ENCODE measurements around the gene EDNRA. TPM values are rescaled to one million over a fixed set of nuclear protein-coding genes. Genes with fewer than 3 reads are reported as not detected.
"Not testable (repeated sequence)": the region's sequence is repeated elsewhere in the genome, so short reads cannot be mapped to it uniquely, and the experiment has no call there.

The EDNRA gene
- 0.31 and 0.57 TPM in 2 replicates for total RNA-seq (2014; rRNA removed; shearing (Covaris generic))

- DNase-seq (ENCODE audit: low spot score): peak; percentile 10
Observed at GRCh38 chr4:147480891-147481576, at the start of gene EDNRA. Gene EDNRA (plus strand): TSS chr4:147481097. CDS start chr4:147485682, 4,585 bp downstream.

- not testable (repeated sequence) for DNase-seq (ENCODE audit: low spot score)
Observed at GRCh38 chr4:147434370-147434769, 46.5 kb upstream of the EDNRA start.

DNA sequence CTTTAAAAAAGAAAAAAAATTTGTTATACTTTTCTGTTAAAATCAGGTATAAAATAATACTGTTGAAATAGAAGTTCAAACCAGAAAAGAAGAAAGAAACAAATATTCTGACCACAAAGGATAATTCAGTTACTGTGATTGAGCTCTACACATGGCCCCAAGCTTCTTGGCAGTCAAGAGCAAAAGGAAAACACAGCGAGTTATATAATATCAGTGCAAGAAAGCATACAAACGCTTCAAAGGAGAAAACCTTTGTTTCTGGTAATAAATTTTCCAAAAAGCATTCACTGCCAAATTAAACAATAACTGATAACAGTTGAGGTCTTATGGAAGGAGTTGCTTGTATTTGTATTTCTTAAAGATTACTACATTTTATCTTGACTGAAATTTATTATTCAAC is 40.5 kb upstream of the EDNRA start:
- no peak for DNase-seq (ENCODE audit: low spot score)

DNA sequence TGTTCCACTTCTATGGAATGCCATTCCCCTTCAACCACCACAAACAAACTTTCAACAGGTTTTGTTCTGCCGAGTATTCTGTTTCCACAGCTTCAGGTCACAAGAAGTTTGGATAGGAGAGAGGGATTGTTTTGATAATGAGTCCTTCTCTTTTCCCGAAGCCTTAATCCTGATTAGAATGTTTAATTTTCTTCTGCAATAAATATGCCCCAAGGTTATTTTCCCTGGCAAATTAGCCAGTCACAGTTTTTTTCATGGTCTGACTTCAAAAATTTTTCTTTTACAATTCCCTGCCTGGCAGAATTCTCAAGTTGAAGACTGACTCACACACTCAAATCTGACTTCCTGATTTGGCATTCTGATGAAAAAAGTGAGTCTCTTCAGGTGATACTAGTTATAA is 33.1 kb upstream of the EDNRA start:
- DNase-seq (ENCODE audit: low spot score): no peak

DNA sequence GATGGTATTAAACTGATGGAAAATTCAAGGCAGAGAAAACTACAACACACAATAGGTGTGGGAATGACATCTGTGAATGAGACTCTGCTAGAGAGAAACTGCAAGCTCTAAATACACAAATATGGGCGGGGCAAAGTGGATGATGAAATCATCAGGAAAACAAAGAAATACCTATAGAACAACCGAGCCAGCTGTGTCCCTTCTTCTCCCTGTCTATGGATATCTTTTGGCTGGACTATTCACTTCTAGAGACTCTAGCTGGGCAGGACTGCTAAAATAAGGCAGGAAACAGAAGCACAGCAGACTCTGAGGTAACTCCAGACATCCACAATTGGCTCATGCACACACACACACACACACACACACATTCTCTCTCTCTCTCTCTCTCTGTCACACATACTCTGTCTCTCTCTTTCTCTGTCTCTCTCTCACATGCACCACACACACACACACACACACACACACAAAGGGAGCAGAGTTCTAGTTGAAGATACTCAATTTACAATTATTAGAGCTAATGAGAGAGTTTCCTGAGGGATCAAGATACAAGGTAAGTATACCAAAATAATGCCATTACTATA is 27.2 kb upstream of the EDNRA start:
- peak; percentile 15 for DNase-seq (ENCODE audit: low spot score)

DNA sequence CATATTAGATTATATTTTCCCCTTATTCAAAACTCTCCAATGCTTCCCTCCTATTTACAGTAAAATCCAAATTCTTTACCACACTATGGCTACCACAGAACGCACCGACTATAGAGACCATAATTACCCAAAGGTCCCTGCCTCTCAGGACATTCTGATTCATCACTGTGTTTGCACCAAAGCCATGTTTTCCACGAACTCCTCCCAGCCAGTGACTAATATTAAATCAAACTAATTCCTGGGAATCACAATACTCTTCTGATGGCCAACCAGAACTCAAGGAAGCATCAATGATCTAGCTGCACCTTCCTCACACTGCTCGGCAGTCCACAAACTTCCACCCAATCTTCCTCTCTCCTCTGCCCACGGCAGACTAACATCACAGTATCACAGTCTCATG is 24.2 kb upstream of the EDNRA start:
- DNase-seq (ENCODE audit: low spot score): no peak

- peak; percentile 25 for DNase-seq (ENCODE audit: low spot score)
Observed at GRCh38 chr4:147461161-147461560, 19.7 kb upstream of the EDNRA start.

DNA sequence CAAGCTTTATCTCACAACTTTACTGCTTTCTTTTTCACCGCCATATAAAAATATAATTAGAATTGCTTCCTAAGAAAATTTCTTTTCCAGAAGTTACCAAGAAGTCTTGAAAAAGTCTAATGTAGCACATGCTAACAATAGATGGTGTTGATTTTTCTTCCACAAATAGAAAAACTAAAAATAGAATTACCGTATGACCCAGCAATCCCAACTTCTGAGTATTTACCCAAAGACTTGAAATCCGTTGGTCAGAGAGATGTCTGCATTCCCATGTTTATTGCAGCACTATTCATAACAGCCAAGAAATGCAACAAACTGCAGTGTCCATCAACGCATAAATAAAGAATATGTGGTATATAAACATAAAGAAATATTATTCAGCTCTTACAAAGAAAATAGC is 17.8 kb upstream of the EDNRA start:
- DNase-seq (ENCODE audit: low spot score): no peak

DNA sequence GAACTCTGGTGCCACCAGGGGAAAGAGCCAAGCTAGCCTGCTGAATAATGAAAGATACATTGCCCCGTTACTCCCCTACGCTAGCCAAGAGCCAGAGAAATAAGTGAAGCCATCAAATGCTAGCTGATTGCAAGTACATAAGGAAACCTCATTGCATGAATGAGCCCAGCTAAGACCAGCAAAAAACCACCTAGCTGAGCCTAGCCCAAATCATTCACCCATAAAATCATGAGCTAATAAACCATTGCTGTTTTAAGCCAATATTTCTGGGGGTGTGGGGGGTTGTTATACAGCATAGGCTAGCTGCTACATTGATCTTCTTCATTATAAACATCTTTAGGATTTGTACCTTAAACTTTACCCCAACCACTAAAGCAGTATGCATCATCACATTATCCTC is 15.4 kb upstream of the EDNRA start:
- DNase-seq (ENCODE audit: low spot score): no peak

DNA sequence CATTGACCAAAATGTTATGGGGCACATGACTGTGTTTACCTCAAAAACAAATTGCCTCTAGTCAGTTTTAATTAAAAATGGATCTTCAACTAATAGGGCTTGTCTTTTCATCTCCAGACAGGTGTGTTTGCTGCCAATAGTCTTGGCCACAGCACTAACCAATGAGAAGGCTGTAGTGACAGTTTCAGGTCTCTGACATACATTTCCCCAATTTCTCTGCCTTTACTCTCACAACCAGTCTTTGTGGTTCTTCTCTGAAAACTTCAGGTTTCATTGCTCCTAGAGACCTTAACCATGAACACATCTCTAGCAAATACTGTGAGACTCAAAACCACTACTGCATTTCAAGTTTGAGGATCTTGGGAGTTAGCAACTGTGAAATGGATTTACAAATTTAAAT is 3.5 kb upstream of the EDNRA start:
- DNase-seq (ENCODE audit: low spot score): no peak

GRCh38 chr4:147479376-147479775 is 1.5 kb upstream of the EDNRA start:
- DNase-seq (ENCODE audit: low spot score): no peak

GRCh38 chr4:147479786-147480185 is 1.1 kb upstream of the EDNRA start:
- peak; percentile 45 for DNase-seq (ENCODE audit: low spot score)

- no peak for DNase-seq (ENCODE audit: low spot score)
Observed at GRCh38 chr4:147480502-147480890, 401 bp upstream of the EDNRA start.

DNA sequence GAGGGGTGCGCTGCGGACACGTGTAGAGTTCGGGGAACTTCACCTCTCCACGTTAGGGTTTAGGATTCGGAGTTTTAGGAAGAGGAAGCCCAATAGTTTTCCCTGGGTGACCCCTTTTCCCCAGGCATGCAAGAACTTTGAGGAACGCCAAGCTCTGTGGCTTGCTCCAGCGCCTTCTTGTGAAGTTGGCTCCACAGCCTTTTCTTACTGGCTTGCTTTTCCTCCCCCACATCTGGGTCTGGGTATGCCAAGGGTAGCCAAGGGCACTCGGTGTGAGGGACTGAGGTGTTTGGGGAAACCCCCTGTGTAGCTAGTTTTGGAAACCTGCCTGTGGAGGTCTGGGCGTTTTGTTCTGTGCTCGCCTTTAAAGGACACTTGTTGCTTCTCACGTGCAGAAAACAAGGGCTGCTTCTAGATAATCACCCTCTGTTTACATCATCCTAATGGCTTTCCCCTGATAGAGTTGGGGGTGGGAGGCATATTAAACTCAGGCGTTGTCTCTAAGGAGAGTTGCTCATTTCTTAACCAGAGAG is 746 bp downstream of the EDNRA start:
- DNase-seq (ENCODE audit: low spot score): no peak

DNA sequence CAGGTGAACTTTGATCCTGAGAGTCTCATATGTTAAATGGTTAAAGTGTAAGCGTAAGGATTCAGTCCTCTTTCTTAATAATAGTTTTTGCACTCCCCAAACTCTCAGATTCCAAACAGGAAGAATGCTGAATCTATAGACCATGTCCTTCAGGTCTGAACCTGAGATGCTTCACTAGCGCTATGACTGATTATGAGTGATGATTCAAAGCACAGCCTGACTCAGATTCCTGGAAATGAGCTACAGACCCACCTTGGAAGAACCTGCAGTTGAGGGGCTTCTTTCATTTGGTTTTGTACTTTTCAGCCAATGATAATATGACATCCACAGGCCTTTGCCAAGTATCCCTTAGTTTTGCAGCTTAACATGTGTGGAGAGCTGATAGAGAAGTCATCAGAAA is 1.4 kb downstream of the EDNRA start:
- DNase-seq (ENCODE audit: low spot score): no peak

DNA sequence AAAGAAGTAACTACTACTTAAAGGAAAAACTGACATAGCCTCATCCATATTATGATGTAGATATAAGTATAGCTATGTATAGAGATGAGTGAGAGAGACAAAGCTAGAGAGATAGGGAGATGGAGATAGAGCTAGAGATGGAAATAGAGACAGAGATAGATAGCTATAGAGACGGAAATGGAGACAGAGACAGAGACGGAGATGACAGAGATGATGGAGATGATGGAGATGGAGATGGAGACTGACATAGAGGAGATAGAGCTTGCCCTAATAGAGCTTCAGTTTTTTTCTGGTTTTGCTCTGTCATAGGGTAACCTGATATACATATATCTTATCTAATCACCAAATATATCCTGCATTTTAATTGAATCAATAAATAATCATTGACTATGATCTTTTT is 4.3 kb downstream of the EDNRA start:
- no peak for DNase-seq (ENCODE audit: low spot score)

DNA sequence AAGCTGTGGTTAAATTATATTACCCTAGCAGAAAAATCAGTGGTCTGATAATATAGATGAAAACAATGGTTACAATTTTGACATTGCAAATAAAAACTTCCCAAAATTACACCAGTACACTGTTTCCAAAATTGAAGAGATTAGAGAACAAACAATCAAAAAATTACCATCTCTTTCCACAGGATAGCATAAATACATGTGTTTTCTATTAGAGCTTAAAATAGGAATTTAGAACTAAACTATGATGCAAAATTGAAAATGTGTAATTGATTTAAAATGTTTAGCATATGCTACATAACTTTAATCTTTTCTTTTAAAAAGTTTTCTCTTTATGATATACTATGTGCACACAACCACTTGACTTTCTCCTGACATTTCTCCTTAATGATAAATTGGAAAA is 6.7 kb downstream of the EDNRA start:
- no peak for DNase-seq (ENCODE audit: low spot score)

GRCh38 chr4:147488556-147488955 is 7.7 kb downstream of the EDNRA start:
- DNase-seq (ENCODE audit: low spot score): no peak

DNA sequence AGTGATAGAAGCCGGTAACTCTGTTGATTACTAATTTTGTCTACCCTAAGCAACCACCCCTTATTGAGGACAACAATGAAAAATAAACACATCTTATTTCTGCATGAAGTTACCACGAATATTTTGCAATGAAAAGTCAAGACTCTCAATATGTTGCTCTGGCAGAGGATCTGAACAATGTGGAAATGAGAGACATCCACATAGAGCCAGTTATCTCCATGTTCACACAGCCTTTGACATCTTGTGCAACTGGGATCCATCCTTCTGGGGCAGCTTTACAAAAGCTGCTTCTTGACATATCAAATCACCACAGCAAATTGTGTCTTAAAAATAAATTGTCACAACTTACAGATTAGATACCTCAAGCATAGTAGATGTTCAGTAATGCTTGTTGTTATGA is 10.2 kb downstream of the EDNRA start:
- DNase-seq (ENCODE audit: low spot score): no peak

GRCh38 chr4:147492306-147492705 is 11.4 kb downstream of the EDNRA start:
- DNase-seq (ENCODE audit: low spot score): no peak

- DNase-seq (ENCODE audit: low spot score): no peak
Observed at GRCh38 chr4:147492761-147493160, 11.9 kb downstream of the EDNRA start.

DNA sequence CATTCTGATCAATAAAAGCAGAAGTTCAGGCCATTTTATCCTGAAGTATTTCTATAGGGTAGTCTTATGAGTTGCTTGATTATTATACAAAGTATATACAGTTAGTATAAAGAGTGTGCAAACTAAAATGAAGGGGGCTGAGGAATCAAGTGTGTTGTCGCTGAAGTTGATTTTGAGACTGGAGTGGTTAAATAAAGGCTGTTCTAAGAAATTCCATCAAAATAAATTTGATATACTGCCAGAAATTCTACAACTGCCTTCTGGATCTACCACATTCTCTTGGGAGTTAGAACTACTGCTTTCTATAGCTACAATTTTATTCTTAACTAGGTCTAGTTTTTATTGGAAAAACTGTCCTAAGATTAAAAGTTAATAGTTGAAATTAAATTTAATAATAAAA is 12.4 kb downstream of the EDNRA start:
- DNase-seq (ENCODE audit: low spot score): no peak

DNA sequence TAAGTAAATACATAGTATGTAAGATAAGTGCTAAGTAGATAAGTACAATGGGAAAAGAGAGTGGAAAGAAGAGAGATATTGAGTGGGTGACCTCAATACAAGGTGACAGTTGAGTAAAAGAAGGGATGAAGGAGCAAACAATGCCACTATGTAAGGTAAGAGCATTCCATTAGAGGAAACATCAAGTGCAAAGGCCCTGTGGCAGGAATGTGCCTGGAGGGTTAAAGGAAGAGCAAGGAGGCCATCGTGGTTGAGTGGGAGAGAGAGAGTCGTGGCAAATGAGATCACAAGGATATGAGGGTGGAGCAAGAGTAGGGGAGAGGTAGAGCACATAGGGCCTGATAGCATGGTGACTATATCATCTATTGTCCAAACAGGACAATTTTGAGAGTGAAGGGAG is 13.4 kb downstream of the EDNRA start:
- DNase-seq (ENCODE audit: low spot score): no peak

- no peak for DNase-seq (ENCODE audit: low spot score)
Observed at GRCh38 chr4:147496500-147496899, 15.6 kb downstream of the EDNRA start.

All from A172 (cell line).